ENCODE measurements around the gene SLC25A21.
"Not testable (repeated sequence)": the region's sequence is repeated elsewhere in the genome, so short reads cannot be mapped to it uniquely, and the experiment has no call there.

Gene SLC25A21

GRCh38 chr14:37172024-37172869 lies at the start of gene SLC25A21:
SLC25A21 (minus strand) TSS chr14:37172606.
- DNase-seq (ENCODE audit: low read depth in 2 of 2) = peak in 1 of 2 donors; percentile 0

- no peak for DNase-seq (ENCODE audit: low read depth in 2 of 2)
Observed at GRCh38 chr14:37221073-37221472, 48.7 kb upstream of the SLC25A21 start.

- no peak for DNase-seq (ENCODE audit: low read depth in 2 of 2)
Observed at GRCh38 chr14:37215345-37215744, 42.9 kb upstream of the SLC25A21 start.

GRCh38 chr14:37213016-37213415 lies 40.6 kb upstream of the SLC25A21 start:
- DNase-seq (ENCODE audit: low read depth in 2 of 2) = no peak

GRCh38 chr14:37210448-37210847 lies 38.0 kb upstream of the SLC25A21 start:
- no peak for DNase-seq (ENCODE audit: low read depth in 2 of 2)

GRCh38 chr14:37209617-37210016 lies 37.2 kb upstream of the SLC25A21 start:
- DNase-seq (ENCODE audit: low read depth in 2 of 2) = not testable (repeated sequence)

GRCh38 chr14:37205623-37206605 lies 33.5 kb upstream of the SLC25A21 start:
- not testable (repeated sequence) for DNase-seq (ENCODE audit: low read depth in 2 of 2)

GRCh38 chr14:37203423-37203822 lies 31.0 kb upstream of the SLC25A21 start:
- no peak for DNase-seq (ENCODE audit: low read depth in 2 of 2)

GRCh38 chr14:37202812-37203211 lies 30.4 kb upstream of the SLC25A21 start:
- DNase-seq (ENCODE audit: low read depth in 2 of 2) = no peak

- DNase-seq (ENCODE audit: low read depth in 2 of 2) = no peak
Observed at GRCh38 chr14:37202265-37202664, 29.9 kb upstream of the SLC25A21 start.

GRCh38 chr14:37201724-37202123 lies 29.3 kb upstream of the SLC25A21 start:
- no peak for DNase-seq (ENCODE audit: low read depth in 2 of 2)

GRCh38 chr14:37198907-37199306 lies 26.5 kb upstream of the SLC25A21 start:
- DNase-seq (ENCODE audit: low read depth in 2 of 2) = no peak

- DNase-seq (ENCODE audit: low read depth in 2 of 2) = no peak
Observed at GRCh38 chr14:37198273-37198598, 25.8 kb upstream of the SLC25A21 start.

GRCh38 chr14:37197421-37198272 lies 25.2 kb upstream of the SLC25A21 start, which contains the start of gene MIPOL1:
MIPOL1 (plus strand) TSS chr14:37197937; CDS start chr14:37247889, 49,952 bp downstream.
- DNase-seq (ENCODE audit: low read depth in 2 of 2) = peak; percentile 5 to 9

GRCh38 chr14:37196604-37197420 lies 24.4 kb upstream of the SLC25A21 start:
- no peak for DNase-seq (ENCODE audit: low read depth in 2 of 2)

GRCh38 chr14:37195327-37195726 lies 22.9 kb upstream of the SLC25A21 start:
- no peak for DNase-seq (ENCODE audit: low read depth in 2 of 2)

GRCh38 chr14:37194698-37195097 lies 22.3 kb upstream of the SLC25A21 start:
- DNase-seq (ENCODE audit: low read depth in 2 of 2) = no peak

- DNase-seq (ENCODE audit: low read depth in 2 of 2) = not testable (repeated sequence)
Observed at GRCh38 chr14:37189733-37190132, 17.3 kb upstream of the SLC25A21 start.

- not testable (repeated sequence) for DNase-seq (ENCODE audit: low read depth in 2 of 2)
Observed at GRCh38 chr14:37187840-37188577, 15.6 kb upstream of the SLC25A21 start.

- DNase-seq (ENCODE audit: low read depth in 2 of 2) = no peak
Observed at GRCh38 chr14:37187294-37187693, 14.9 kb upstream of the SLC25A21 start.

Data from stimulated activated CD4-positive, alpha-beta T cell treated with anti-CD3 and anti-CD28 coated beads, Interleukin-4, amount 100 ng/mL, for 48 hours (primary cell).